Body of pancreas (tissue), 4 donors: ENCODE results near the gene TMEM123. TPM values are rescaled to one million over a fixed set of nuclear protein-coding genes. Genes with fewer than 3 reads are reported as not detected.

Experiments used
- ATAC-seq: fragments of 150-250 bp; one replicate; pipeline ENCODE4 v1.9.1; 2016
- DNase-seq, 4 donors: peaks; one replicate each; pipeline ENCODE4 v3.0.0-alpha.2; 2019
- H3K27ac ChIP-seq, 4 donors: fragments of 200-600 bp; sonication (generic); 1 replicate in 3 of 4; 2 replicates in 1 of 4; pipeline versions ENCODE4 v1.5.1 to v1.6.1; 2016 to 2019; ENCODE audit warnings: mild to moderate bottlenecking in 1 of 4, mixed read lengths in 1 of 4, moderate library complexity in 1 of 4
- H3K27me3 ChIP-seq, 2 donors: fragments of 200-600 bp; sonication (generic); one replicate each; pipeline ENCODE4 v1.6.0; 2016; ENCODE audit warnings: mild to moderate bottlenecking in 1 of 2
- H3K36me3 ChIP-seq, 2 donors: fragments of 200-600 bp; sonication (generic); replicated peaks in 1 of 2; 2 replicates each; pipeline ENCODE4 v1.5.1; 2016; ENCODE audit warnings: low read depth in 2 of 2; ENCODE audit not compliant: insufficient read depth in 1 of 2
- H3K4me1 ChIP-seq: fragments of 200-600 bp; sonication (generic); one replicate; pipeline ENCODE4 v1.6.0; 2016
- H3K4me3 ChIP-seq, 2 donors: fragments of 200-600 bp; sonication (generic); 1 replicate in 1 of 2; 2 replicates in 1 of 2; pipeline ENCODE4 v1.5.1; 2016 to 2019
- H3K9me3 ChIP-seq, 3 donors: fragments of 200-600 bp; sonication (generic); 1 replicate in 2 of 3; 2 replicates in 1 of 3; pipeline ENCODE4 v1.5.1; 2016
- POLR2A ChIP-seq, 3 donors: fragments of 450-650 bp; IDR thresholded peaks; one replicate each; pipeline ENCODE4 v1.6.1; 2016; ENCODE audit warnings: antibody characterized with exemption in 3 of 3, mild to moderate bottlenecking in 2 of 3
- WGBS, 2 donors: methylation state at CpG; one replicate each; pipeline ENCODE4 v1.1.5; 2017; 5-methylcytosine and 5-hydroxymethylcytosine counted together
- intact Hi-C: fragments of 100-400 bp; cut with DNase I; formaldehyde crosslinking; loops from one replicate; pipeline ENCODE4 v1.15.1; 2023
- total RNA-seq, 2 donors: library from RNA; depleted of rRNA; stranded (reverse); fragments of >200 nt; gene quantifications; one replicate each; pipeline ENCODE4 v1.1.0, GENCODE V29; 2016
- TF ChIP-seq, protein P1 (sequence below), 7 experiments: fragments of 450-650 bp in 4 of 7; fragments of 200-600 bp in 3 of 7; sonication (generic) in 3 of 7; IDR thresholded peaks; one replicate each; pipeline ENCODE4 v1.5.1; 2016 to 2019; ENCODE audit warnings: antibody characterized with exemption in 7 of 7

TMEM123 gene
- total RNA-seq, 2 donors from 2014 or later: 40.2 to 82.5 TPM

DNA sequence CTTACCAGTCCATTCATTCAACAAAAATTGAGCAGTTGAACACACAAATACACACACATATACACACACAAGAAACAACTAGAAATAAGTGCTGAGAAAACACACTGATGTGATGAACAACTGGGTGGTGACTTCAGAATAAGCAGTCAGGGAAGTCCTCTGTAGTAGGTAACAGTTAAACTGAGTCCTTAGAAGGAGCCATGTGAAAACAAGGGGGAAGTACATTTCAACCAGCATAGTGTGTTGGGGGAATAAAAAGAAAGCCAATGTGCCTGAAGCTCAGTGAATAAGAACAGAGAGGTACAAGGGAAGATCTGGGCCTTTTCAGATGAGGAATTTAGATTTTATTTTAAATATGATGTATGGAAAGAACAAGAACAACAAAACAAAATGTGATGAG lies 6.8 kb upstream of the TMEM123 start:
- H3K4me1 ChIP-seq: peaks cover 22% of the 10 kb centered on the region
- H3K27me3 ChIP-seq: no peaks in the 10 kb centered on the region
- intact Hi-C loops: no loop called here
- ATAC-seq (no peak), DNase-seq (no peak)
- TF ChIP-seq, protein P1, sequence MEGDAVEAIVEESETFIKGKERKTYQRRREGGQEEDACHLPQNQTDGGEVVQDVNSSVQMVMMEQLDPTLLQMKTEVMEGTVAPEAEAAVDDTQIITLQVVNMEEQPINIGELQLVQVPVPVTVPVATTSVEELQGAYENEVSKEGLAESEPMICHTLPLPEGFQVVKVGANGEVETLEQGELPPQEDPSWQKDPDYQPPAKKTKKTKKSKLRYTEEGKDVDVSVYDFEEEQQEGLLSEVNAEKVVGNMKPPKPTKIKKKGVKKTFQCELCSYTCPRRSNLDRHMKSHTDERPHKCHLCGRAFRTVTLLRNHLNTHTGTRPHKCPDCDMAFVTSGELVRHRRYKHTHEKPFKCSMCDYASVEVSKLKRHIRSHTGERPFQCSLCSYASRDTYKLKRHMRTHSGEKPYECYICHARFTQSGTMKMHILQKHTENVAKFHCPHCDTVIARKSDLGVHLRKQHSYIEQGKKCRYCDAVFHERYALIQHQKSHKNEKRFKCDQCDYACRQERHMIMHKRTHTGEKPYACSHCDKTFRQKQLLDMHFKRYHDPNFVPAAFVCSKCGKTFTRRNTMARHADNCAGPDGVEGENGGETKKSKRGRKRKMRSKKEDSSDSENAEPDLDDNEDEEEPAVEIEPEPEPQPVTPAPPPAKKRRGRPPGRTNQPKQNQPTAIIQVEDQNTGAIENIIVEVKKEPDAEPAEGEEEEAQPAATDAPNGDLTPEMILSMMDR (IDR thresholded peaks at IDR 0.05): no peak
- TF ChIP-seq POLR2A (IDR thresholded peaks at IDR 0.05): no peak
- H3K9me3 ChIP-seq: no peaks in the 10 kb centered on the region
- H3K36me3 ChIP-seq: no peaks in the 10 kb centered on the region
- no peak overlapping the region for H3K4me3 ChIP-seq
- no peak overlapping the region for H3K27ac ChIP-seq

DNA sequence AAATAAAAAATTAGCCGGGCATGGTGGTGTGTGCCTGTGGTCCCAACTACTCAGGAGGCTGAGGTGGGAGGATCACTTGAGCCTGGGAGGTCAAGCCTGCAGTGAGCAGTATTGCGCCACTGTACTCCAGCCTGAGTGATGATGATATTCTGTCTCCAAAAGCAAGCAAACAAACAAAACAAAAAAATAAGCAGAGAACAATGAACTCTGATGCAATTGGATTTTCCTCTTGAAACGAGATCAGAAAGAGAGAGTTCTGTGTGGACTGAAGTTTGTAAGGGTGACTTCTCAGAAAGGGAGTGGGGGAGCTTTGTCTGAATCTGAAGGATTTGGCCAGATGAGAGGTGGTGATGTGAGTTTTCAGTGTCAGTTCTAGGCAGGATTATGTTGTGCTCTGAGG lies 6.0 kb upstream of the TMEM123 start:
- TF ChIP-seq, protein P1 (IDR thresholded peaks at IDR 0.05): no peak
- no peak for TF ChIP-seq POLR2A (IDR thresholded peaks at IDR 0.05)
- Histone ChIP-seq H3K36me3 (no peaks in the 10 kb centered on the region), H3K27me3 (no peaks in the 10 kb centered on the region), H3K9me3 (no peaks in the 10 kb centered on the region), H3K4me3 (no peak overlapping the region), H3K27ac (no peak overlapping the region), H3K4me1 (peaks cover 29% of the 10 kb centered on the region)
- intact Hi-C loops: no loop called here
- WGBS, 2 donors: 94 to 96% methylated on average over 3 of the region's 3 CpGs
- DNase-seq (no peak), ATAC-seq (no peak)

DNA sequence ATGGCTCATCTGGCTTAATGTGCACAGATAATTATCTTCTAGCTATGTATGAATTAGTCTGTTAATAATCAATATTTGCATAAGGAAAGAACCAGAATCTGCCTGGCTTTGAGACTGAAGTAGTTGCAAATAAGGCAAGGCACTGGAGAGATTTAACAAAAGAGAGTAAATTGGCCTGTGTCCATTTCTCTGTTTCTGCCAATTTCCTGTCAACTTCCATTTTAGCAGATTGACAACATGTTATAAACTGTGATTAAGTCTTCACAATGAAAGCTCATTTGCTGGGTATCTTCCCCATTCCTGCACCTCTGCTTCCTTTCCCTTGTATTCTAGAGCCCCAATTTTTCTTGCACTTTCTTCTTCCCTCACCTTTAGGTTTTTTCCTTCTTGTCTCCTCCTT lies 5.3 kb upstream of the TMEM123 start:
- intact Hi-C loops: no loop called here
- H3K27ac ChIP-seq: no peak overlapping the region
- no peaks in the 10 kb centered on the region for H3K9me3 ChIP-seq
- H3K36me3 ChIP-seq: no peaks in the 10 kb centered on the region
- peaks cover 31% of the 10 kb centered on the region for H3K4me1 ChIP-seq
- no peaks in the 10 kb centered on the region for H3K27me3 ChIP-seq
- DNase-seq (no peak), ATAC-seq (no peak)
- no peak overlapping the region for H3K4me3 ChIP-seq
- TF ChIP-seq POLR2A (IDR thresholded peaks at IDR 0.05): no peak
- TF ChIP-seq, protein P1 (IDR thresholded peaks at IDR 0.05): no peak

DNA sequence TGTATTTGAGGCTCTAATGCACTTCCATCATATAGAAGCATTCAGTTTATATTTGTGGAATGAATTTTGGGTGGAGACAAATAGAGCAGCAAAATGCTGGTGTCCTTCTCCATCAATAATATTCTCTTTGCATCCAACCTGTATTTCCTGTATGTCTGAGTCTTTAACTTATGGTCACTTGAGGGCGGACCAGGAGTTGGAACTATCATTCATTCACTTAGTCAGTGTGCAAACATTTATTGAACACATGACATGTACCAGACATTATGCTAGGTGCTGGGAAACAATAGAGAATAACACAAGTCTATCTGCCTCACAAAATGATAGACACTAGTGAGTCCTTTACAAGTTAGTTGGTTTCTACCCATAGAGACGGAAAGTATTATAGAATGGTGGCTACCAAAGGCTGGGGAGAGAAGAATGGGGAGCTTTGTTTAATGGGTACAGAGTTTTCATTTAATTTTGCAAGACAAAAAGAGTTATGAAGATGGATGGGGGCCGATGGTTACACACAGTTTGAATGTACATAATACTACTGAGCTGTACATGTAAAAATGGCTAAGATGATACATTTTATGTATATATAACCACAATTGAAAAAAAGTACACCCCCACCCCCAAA lies 4.6 kb upstream of the TMEM123 start:
- intact Hi-C loops: no loop called here
- Histone ChIP-seq H3K36me3 (no peaks in the 10 kb centered on the region), H3K27ac (no peak overlapping the region), H3K27me3 (no peaks in the 10 kb centered on the region), H3K4me1 (peaks cover 24% of the 10 kb centered on the region), H3K4me3 (no peak overlapping the region), H3K9me3 (no peaks in the 10 kb centered on the region)
- 84 to 91% methylated on average over 3 of the region's 3 CpGs for whole genome bisulfite sequencing, 2 donors
- TF ChIP-seq, protein P1 (IDR thresholded peaks at IDR 0.05): no peak
- no peak for TF ChIP-seq POLR2A (IDR thresholded peaks at IDR 0.05)
- DNase-seq (no peak), ATAC-seq (no peak)

DNA sequence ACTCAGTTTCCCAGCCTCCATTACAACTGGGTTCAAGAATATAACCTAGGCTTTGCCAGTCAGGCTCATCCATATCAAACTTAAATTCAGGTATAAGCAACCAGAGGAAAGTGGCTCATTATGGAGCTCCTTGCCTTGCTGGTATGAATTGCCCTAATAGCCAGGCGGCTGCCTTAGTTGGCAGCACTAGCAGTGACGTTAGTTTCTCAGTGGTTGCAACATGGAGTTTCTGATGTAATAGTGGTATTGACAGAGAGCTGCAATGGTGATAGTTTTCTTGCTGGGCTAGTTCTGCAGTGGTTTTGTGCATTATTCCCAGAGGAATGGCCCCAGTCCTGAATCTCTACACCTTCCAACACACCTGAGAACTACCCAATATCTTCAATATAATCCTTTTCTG lies 3.8 kb upstream of the TMEM123 start:
- Histone ChIP-seq H3K4me1 (peaks cover 17% of the 10 kb centered on the region), H3K9me3 (no peaks in the 10 kb centered on the region), H3K27ac (no peak overlapping the region), H3K4me3 (no peak overlapping the region), H3K27me3 (no peaks in the 10 kb centered on the region), H3K36me3 (no peaks in the 10 kb centered on the region)
- DNase-seq: peak in 2 of 4 donors; percentile 41 to 45
- ATAC-seq: no peak
- WGBS, 2 donors: 55 to 58% methylated on average over 2 of the region's 2 CpGs
- intact Hi-C loops: no loop called here
- TF ChIP-seq POLR2A (IDR thresholded peaks at IDR 0.05): no peak
- TF ChIP-seq, protein P1 (IDR thresholded peaks at IDR 0.05): no peak
